Gastroesophageal sphincter (tissue), 3 donors: Measurements from ENCODE around the gene ANAPC15.

Experiments used
- CTCF ChIP-seq, 4 experiments: fragments of 200-600 bp in 2 of 4; fragments of 450-650 bp in 2 of 4; sonication (generic) in 1 of 4; IDR thresholded peaks; one replicate each; pipeline ENCODE4 v1.5.1; 2017 to 2019; ENCODE audit warnings: antibody characterized with exemption in 4 of 4, mild to moderate bottlenecking in 2 of 4, moderate library complexity in 2 of 4
- POLR2A ChIP-seq, 2 donors: fragments of 450-650 bp; IDR thresholded peaks; one replicate each; pipeline ENCODE4 v1.6.1; 2017; ENCODE audit warnings: antibody characterized with exemption in 2 of 2, mild to moderate bottlenecking in 2 of 2, moderate library complexity in 1 of 2

DNA sequence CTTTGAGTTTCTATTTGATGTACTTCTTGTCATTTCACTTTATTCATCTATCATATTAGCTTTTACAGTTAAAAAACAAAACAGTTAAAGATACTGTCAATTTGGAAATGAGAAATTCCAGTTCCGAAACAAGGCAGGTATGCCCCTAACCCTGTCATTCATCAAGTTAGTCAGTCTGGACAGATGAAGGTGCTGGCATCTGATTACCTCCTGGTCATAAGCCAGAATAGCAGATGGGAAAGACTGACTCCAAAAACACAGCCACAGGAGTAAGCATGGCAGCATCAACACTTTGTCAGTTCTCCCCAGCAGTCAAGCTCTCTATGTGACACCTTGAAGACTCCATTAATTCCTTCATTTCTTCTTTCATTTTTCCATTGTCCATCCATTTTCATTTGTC is 27.5 kb downstream of the ANAPC15 start:
- TF ChIP-seq CTCF (IDR thresholded peaks at IDR 0.05) (no peak), POLR2A (IDR thresholded peaks at IDR 0.05) (no peak)
